HEK293T (cell line): Measurements from ENCODE around the gene SLC35A4.

Source experiments
- CTCF ChIA-PET: fragments of 350-600 bp; formaldehyde crosslinking; extraction: SDS; loops from one replicate; lab custom pipeline; 2021; ENCODE audit warnings: antibody characterized with exemption, inconsistent platforms; lab: Yijun Ruan, JAX
- POLR2A ChIA-PET: fragments of 350-600 bp; formaldehyde crosslinking; extraction: SDS; loops from one replicate; lab custom pipeline; 2020; ENCODE audit warnings: antibody characterized with exemption, inconsistent platforms; lab: Yijun Ruan, JAX
- DNase-seq: peaks from one replicate; pipeline ENCODE4 v3.0.0; 2012; ENCODE audit warnings: mixed read lengths; ENCODE audit errors: extremely low spot score
- ARNT ChIP-seq: fragments of 450-650 bp; IDR thresholded peaks from 2 replicates; pipeline ENCODE4 v1.6.1; 2017; ENCODE audit warnings: mild to moderate bottlenecking
- BHLHE40 ChIP-seq: fragments of 450-650 bp; IDR thresholded peaks from 2 replicates; pipeline ENCODE4 v1.6.1; 2016; ENCODE audit warnings: mild to moderate bottlenecking, moderate library complexity, borderline replicate concordance
- CTBP1 ChIP-seq: fragments of 450-650 bp; IDR thresholded peaks from 2 replicates; pipeline ENCODE4 v1.6.1; 2016; ENCODE audit warnings: borderline replicate concordance
- ELF4 ChIP-seq: fragments of 450-650 bp; IDR thresholded peaks from 2 replicates; pipeline ENCODE4 v1.6.1; 2017; ENCODE audit warnings: antibody characterized with exemption
- FOXA1 ChIP-seq: fragments of 450-650 bp; IDR thresholded peaks from 2 replicates; pipeline ENCODE4 v1.6.1; 2016; ENCODE audit warnings: mild to moderate bottlenecking
- FOXK2 ChIP-seq: fragments of 450-650 bp; IDR thresholded peaks from 2 replicates; pipeline ENCODE4 v1.6.1; 2016; ENCODE audit warnings: mild to moderate bottlenecking
- FOXM1 ChIP-seq: fragments of 450-650 bp; IDR thresholded peaks from 2 replicates; pipeline ENCODE4 v1.6.1; 2017; ENCODE audit warnings: mild to moderate bottlenecking, borderline replicate concordance
- HDGF ChIP-seq: fragments of 450-650 bp; IDR thresholded peaks from 2 replicates; pipeline ENCODE4 v1.6.1; 2017; ENCODE audit warnings: antibody characterized with exemption, borderline replicate concordance
- L3MBTL2 ChIP-seq: fragments of 450-650 bp; conservative IDR thresholded peaks from 2 replicates; pipeline ENCODE4 v1.6.1; 2016; ENCODE audit warnings: mild to moderate bottlenecking
- LEF1 ChIP-seq: fragments of 450-650 bp; IDR thresholded peaks from 2 replicates; pipeline ENCODE4 v1.6.1; 2017; ENCODE audit warnings: mild to moderate bottlenecking, borderline replicate concordance
- NFRKB ChIP-seq: fragments of 450-650 bp; IDR thresholded peaks from 2 replicates; pipeline ENCODE4 v1.6.1; 2016; ENCODE audit warnings: mild to moderate bottlenecking, moderate library complexity
- PKNOX1 ChIP-seq: fragments of 450-650 bp; IDR thresholded peaks from 2 replicates; pipeline ENCODE4 v1.6.1; 2016
- SP1 ChIP-seq: fragments of 450-650 bp; IDR thresholded peaks from 2 replicates; pipeline ENCODE4 v1.6.1; 2017
- SUZ12 ChIP-seq: fragments of 450-650 bp; IDR thresholded peaks from 2 replicates; pipeline ENCODE4 v1.6.1; 2016; ENCODE audit warnings: mild to moderate bottlenecking
- TARDBP ChIP-seq: fragments of 450-650 bp; IDR thresholded peaks from 2 replicates; pipeline ENCODE4 v1.6.1; 2016
- ZNF384 ChIP-seq: fragments of 450-650 bp; IDR thresholded peaks from 2 replicates; pipeline ENCODE4 v1.6.1; 2016

The SLC35A4 gene

GRCh38 chr5:140557965-140558364 is 6.7 kb upstream of the SLC35A4 start:
- no peak for DNase-seq
- CTCF ChIA-PET: interaction anchor here (0.6 to 0.9 kb wide), 3 partner anchors 162 to 311 kb away, joined by 3 to 5 read pairs (median 4); partner anchors contain the start of gene PCDHA11
- POLR2A ChIA-PET: interaction anchor here (0.9 to 3.4 kb wide), 23 partner anchors 8 to 208 kb away, joined by 3 to 33 read pairs (median 6); partner anchors contain the start of genes ANKHD1, EIF4EBP3, HARS1 and HARS2
- TF ChIP-seq CTBP1 (no peak), LEF1 (no peak), FOXA1 (no peak), HDGF (no peak), ELF4 (no peak), TARDBP (no peak), ARNT (no peak), FOXK2 (no peak), NFRKB (no peak), BHLHE40 (no peak), PKNOX1 (no peak), ZNF384 (no peak), L3MBTL2 (no peak), SP1 (no peak), FOXM1 (no peak), SUZ12 (no peak)

GRCh38 chr5:140558542-140558941 is 6.1 kb upstream of the SLC35A4 start:
- POLR2A ChIA-PET: interaction anchor here (0.9 to 3.4 kb wide), 5 partner anchors 11 to 156 kb away, joined by 3 to 33 read pairs (median 8); partner anchors contain the start of genes EIF4EBP3, HARS1, HARS2 and IK
- TF ChIP-seq LEF1: no peak
- TF ChIP-seq ARNT: no peak
- TF ChIP-seq L3MBTL2: no peak
- TF ChIP-seq FOXM1: no peak
- TF ChIP-seq NFRKB: no peak
- TF ChIP-seq FOXA1: no peak
- TF ChIP-seq ZNF384: no peak
- no peak for TF ChIP-seq HDGF
- no peak for TF ChIP-seq SUZ12
- no peak for TF ChIP-seq SP1
- no peak for TF ChIP-seq TARDBP
- TF ChIP-seq BHLHE40: no peak
- CTCF ChIA-PET: interaction anchor here (0.7 kb wide), 1 partner anchor 186 kb away, joined by 3 read pairs; no protein-coding TSS in a partner anchor
- no peak for DNase-seq

GRCh38 chr5:140560227-140560626 is 4.4 kb upstream of the SLC35A4 start:
- POLR2A ChIA-PET: interaction anchor here (1.6 kb wide), 1 partner anchor 87 kb away, joined by 8 read pairs; the partner anchor contains the start of genes IK and NDUFA2
- TF ChIP-seq FOXK2 (no peak), PKNOX1 (no peak), FOXM1 (no peak), HDGF (no peak), L3MBTL2 (no peak), ZNF384 (no peak), SP1 (no peak), SUZ12 (no peak), NFRKB (no peak), TARDBP (no peak), ELF4 (no peak), BHLHE40 (no peak), CTBP1 (no peak), LEF1 (no peak), ARNT (no peak), FOXA1 (no peak)
- CTCF ChIA-PET: no interaction called here
- no peak for DNase-seq

- POLR2A ChIA-PET: interaction anchor here (0.8 to 1.2 kb wide), 2 partner anchors 85 to 129 kb away, joined by 4 read pairs; partner anchors contain the start of genes HARS1, HARS2, IK and NDUFA2
- CTCF ChIA-PET: no interaction called here
- DNase-seq: no peak
- TF ChIP-seq PKNOX1: no peak
- no peak for TF ChIP-seq FOXM1
- TF ChIP-seq L3MBTL2: no peak
Observed at GRCh38 chr5:140561753-140562523, 2.7 kb upstream of the SLC35A4 start.

- CTCF ChIA-PET: interaction anchor here (0.6 kb wide), 1 partner anchor 191 kb away, joined by 3 read pairs; no protein-coding TSS in a partner anchor
Observed at GRCh38 chr5:140563596-140563995, 1.0 kb upstream of the SLC35A4 start.

More at GRCh38 chr5:140563596-140563995, 1.0 kb upstream of the SLC35A4 start:
- POLR2A ChIA-PET: interaction anchor here (0.6 to 2.3 kb wide), 9 partner anchors 8 to 163 kb away, joined by 3 to 13 read pairs (median 3); partner anchors contain the start of genes ANKHD1, HARS1, HARS2 and IK
- TF ChIP-seq NFRKB: no peak
- TF ChIP-seq FOXA1: no peak
- no peak for TF ChIP-seq CTBP1
- TF ChIP-seq HDGF: no peak
- TF ChIP-seq FOXM1: no peak
- TF ChIP-seq TARDBP: no peak
- no peak for TF ChIP-seq FOXK2
- TF ChIP-seq LEF1: no peak
- no peak for TF ChIP-seq BHLHE40
- no peak for TF ChIP-seq ARNT
- no peak for TF ChIP-seq ZNF384
- no peak for TF ChIP-seq L3MBTL2
- TF ChIP-seq ELF4: no peak
- no peak for TF ChIP-seq PKNOX1
- TF ChIP-seq SUZ12: no peak
- TF ChIP-seq SP1: no peak
- no peak for DNase-seq
